Cortex of kidney (tissue), 1 donor: ENCODE results near the gene SMAD3.
"Not testable (repeated sequence)": the region's sequence is repeated elsewhere in the genome, so short reads cannot be mapped to it uniquely, and the experiment has no call there.

Experiments
- DNase-seq: peaks from one replicate; lab custom pipeline; 2025; lab: John Stamatoyannopoulos, UW

Gene SMAD3

GRCh38 chr15:67063689-67064606 lies 1.5 kb upstream of the SMAD3 start:
- DNase-seq = no peak

DNA sequence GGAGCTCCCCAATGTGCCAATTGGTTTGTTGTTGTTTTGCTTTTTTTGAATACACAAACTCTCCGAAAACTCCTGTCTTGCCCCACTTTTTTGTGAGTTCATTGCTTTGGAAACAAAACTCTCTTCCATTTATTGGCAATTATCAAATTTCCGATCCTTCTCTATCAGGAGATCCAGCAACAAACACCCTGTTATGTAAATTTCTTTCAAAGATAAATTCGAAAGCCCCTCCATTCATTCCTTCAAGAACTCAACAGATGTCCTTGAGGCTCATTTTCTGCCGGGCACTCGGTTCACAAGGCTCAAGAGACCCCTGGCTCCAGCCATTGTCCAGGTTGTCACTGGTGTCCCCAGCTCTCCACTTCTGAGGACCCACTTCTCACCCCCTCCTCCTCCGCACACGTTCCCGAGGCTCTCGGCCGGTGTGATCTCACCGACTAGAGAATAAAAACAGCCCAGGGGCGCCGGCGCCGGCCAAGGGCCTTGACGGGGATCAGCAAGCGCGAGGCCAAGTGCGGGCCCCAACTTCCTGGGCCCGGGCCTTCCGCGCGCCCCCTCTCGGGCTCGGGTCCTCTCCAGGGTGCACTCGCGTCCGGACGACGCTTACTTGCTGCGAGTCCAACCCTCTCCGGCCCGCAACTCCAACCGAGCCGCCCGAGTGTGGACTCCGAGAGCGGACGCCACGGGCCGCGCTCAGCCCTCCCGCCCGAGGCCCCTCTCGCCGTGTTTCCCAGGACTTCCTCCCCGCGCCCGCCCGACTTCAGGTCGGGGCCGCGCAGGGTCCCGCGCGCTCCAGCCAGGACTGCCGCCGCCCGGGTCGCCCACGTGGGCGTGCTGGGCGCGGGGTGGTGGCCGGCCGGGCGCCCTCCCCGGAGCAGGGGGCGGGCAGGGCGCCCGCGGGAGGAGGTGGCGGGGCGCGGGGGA lies 533 bp upstream of the SMAD3 start:
- no peak for DNase-seq

DNA sequence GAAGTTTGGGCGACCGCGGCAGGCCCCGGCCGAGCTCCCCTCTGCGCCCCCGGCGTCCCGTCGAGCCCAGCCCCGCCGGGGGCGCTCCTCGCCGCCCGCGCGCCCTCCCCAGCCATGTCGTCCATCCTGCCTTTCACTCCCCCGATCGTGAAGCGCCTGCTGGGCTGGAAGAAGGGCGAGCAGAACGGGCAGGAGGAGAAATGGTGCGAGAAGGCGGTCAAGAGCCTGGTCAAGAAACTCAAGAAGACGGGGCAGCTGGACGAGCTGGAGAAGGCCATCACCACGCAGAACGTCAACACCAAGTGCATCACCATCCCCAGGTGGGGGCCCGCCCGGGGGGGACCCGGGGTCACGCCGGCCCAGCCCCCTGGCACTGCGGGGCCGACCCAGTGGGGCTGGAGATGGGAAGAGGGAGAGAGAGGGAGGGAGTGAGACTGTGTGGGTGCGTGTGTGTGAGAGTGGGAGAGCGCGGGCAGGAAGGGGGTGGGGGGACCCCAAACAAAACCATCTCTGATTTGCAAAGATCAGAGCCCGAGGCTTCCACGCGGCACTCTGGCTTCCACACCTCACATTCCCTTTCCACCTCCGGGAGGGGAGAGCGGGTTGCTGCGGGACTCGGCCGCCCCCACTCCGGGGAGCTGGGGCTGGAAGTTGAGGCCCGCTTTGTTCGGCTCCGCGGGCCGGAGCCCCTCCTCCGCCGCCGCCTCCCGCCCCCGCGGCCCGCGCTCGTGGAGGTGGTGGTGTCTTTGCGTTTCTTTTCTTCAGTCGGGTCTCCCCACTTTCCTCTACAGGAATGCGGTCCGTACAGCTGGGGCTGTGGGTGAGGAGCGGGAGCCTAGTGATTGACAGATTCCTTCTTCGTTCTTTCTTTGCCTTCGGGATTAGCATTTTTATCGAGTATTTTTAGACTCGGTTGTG lies 898 bp downstream of the SMAD3 start:
- no peak for DNase-seq

- no peak for DNase-seq
Observed at GRCh38 chr15:67066959-67067853, 1.8 kb downstream of the SMAD3 start.

DNA sequence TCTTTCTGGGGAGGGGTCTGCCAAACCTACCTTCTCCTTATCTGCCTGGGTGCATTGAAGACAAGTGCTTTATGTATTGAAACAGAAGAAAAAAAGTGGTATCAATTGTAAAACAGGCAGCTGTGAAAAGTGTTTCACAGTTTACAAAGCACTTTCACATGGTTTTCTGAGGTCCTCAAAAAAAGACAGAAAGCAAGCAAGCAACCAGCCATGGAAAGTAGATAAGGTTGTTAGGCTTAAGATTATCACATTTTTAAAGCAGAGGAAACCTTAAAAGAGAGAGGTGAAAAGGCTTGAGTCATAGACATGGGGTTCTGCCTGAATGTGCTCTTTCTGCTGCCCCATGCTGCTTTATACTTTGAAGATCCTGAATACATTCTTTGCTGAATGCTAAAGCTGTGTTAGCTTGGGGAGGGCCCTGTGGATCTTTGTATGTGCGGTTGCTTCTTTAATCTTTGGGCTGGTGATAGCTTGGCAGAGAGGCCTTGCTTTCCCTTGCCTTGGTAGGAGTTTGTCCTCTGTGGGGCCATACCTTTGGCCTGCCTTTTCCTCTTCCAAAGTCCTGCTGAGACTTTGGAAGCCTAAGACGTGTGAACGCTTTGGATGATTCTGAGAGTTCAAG lies 2.6 kb downstream of the SMAD3 start:
- no peak for DNase-seq

DNA sequence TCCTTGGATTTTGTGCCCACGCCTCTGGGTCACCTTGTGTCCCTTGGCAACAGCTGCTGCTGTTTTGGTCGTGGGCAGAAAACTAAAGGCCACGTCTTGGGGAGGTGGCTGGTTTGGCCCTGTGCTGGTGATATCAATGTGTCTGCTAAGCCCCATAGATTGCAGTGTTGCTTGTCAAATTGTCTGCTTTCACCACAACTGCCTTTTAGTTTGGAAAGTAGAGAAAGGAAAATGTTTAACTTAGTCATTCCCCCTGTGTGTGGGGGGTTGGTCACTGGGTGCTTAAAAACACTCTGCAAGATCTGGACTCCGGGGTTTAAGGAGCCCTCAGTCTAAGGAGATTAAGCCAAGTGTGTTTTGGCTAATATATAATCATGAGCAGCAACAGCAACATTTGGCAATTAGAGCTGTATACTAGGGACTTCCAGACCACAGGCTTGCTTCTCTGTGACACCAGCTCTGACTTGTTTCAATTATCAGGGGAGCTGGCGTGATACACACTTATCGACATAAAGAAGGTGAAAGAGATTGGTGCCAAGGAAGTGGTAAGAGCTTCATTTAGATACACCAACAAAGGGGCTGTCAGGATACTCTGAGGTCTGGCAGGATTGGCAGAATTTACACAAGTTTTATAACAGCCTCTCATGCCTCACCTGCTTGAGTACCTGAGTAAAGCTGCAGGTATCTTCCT lies 3.5 kb downstream of the SMAD3 start:
- DNase-seq = no peak

DNA sequence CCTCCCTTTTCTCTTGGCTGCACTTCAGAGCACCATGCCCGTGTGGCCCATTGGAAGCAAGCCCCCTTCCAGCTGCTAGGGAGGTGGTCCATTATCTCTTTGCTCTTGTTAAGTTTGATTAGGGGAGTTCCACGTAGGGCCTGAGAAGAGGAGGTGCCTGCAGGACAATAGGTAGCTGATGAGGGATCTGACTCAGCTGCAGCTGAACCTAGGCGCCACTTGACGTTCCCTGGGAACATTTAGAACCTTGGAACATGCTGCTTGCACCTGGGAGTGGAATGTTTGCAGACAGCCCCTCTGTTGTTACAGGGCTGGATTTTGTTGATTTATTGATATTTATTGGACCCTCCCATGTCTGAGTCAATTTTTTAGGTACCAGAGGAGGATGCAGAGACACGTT lies 4.7 kb downstream of the SMAD3 start:
- DNase-seq = no peak

DNA sequence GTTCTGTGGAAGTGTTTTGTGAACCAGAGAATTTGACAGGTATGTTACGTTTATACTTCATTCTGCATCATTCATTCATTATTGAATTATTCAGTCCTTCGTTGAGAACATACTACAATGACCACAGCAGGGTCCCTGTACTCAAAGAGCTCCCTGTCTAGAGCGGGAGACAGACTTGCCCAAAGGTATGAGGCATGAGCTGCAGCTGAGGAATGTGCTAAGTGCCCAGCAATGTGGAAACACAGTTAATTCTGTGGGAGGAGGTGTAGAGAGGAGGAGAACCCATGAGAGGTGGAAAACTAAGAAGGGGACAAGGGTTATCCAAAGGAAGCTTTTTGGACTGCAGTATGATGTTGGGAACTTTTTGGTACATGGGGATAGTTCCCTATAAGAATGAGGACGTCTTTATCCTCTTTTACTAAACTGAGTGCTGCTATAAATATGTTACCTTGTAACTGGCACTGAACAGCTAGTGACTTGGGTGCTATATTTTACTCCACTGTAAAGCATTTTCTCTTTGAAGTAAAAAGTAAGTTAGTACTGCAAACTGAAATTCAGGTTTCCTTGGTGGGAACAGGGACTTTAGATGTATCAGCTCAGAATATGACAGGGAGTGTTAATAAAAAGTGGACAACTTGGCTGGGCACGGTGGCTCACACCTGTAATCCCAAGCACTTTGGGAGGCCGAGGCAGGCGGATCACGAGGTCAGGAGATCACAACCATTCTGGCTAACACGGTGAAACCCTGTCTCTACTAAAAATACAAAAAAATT lies 5.7 kb downstream of the SMAD3 start:
- DNase-seq = no peak

- DNase-seq = no peak
Observed at GRCh38 chr15:67072442-67072841, 7.0 kb downstream of the SMAD3 start.

GRCh38 chr15:67072958-67073357 lies 7.6 kb downstream of the SMAD3 start:
- no peak for DNase-seq

- no peak for DNase-seq
Observed at GRCh38 chr15:67074886-67075229, 9.5 kb downstream of the SMAD3 start.

DNA sequence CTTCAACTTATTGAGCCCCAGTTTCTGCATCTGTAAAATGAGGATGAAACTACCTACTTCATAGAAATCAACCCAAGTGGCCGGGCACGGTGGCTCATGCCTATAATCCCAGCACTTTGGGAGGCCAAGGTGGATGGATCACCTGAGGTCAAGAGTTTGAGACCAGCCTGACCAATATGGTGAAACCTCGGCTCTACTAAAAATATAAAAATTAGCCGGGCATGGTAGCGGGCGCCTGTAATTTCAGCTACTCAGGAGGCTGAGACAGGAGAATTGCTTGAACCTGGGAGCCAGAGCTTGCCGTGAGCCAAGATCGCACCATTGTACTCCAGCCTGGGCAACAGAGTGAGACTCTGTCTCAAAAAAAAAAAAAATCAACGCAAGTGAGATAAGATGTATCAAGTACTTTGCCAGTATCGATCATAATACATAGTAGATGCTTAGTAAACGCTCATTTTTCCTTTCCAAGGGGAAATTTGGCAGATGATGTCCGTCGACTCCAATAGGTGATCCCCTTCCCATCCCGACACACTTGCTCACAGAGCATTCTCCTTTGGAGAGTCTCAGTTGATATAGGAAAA lies 10.2 kb downstream of the SMAD3 start:
- DNase-seq = not testable (repeated sequence)

GRCh38 chr15:67076147-67076843 lies 10.9 kb downstream of the SMAD3 start:
- no peak for DNase-seq

- no peak for DNase-seq
Observed at GRCh38 chr15:67077641-67078215, 12.3 kb downstream of the SMAD3 start.

DNA sequence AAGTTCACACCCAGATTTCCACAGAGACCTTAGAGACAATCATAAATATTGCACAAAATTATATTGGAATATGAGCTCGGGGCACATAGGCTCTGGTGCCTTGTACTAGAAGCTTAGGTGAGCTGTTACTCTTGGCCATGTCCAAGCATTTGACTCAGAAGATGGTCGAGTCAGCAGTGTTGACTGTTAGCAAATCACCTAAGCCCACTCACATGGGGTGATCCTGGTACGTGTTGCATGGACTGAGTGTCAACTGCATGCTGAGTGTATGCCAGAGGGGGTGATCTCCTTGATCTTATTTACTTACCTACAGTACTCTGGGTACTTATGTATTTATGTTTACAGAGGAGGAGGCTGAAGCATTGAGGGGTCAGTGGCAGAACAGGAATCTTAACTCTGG lies 14.0 kb downstream of the SMAD3 start:
- DNase-seq = no peak

DNA sequence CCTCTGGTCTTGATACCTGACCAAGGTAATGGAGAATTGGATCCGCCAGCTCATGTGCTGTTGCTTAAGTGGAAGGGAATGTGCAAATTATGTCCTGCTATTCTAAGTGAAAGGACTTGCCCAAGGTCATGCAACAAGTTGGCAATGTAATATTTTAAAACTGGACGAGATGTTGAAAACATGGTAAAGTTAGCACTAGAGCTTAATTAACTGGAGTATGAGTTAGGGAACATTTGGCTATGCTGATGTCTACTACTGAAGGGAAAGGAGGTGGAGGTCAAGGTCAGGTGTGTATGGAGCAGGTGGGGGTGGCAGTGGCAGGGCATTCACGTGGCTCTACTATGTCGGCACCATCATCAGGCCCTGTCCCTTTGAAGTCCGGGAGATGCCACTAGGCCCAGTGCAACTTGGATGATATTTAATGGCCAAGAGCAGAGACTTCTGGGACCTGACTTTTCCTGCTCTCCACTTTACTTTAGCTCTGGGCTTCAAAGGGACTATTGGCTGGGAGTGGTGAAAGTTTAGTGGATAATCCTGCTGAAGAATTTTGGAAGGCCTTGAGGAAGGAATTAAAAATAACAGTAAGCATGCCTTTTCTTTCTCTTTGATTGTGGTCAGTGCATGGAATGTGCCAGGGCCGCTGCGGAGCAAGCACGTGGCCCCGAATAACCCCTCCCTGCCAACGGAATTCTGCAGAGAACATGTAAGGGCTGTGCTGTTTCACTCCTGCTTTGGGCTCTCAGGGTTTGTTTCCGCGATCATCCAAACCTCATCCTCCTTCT lies 14.9 kb downstream of the SMAD3 start:
- no peak for DNase-seq

DNA sequence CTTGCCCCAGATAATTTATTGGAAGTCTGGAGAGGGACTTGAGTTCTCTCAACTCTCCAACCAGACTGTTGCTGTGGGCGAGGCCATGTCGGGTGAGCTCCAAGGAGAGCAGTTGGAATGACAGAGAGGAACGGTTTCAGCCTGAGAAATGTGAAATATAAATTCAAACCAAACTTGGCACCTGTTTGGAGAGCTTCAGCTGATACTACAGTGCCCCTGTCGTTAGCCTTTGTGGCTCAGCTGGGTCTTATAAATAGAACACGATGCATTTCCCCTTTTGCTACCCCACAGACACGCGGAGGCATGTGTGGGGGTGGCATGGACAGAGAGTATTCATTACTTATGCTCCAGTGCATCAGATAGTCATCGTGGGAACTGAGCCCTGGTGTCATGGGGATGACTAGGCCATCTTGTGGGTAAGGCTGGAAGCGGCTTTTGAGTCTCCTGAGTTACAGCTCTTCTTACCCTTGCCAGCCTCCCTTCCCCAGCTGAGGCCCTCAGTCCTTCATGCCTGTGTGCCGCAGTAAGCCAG lies 15.6 kb downstream of the SMAD3 start:
- DNase-seq = no peak
